LNCaP clone FGC (cell line): ENCODE measurements around the gene SYTL3.

Experiments used
- DNase-seq: peaks from one replicate; pipeline ENCODE4 v3.0.0-alpha.2; 2011; ENCODE audit warnings: low read depth
- H3K4me3 ChIP-seq: 2 replicates; pipeline ENCODE4 v1.5.1; 2011; ENCODE audit warnings: mild to moderate bottlenecking, low read depth, low read length, control low read depth
- CTCF ChIP-seq: IDR thresholded peaks from 2 replicates; pipeline ENCODE4 v1.5.1; 2012; ENCODE audit warnings: mild to moderate bottlenecking; ENCODE audit not compliant: control insufficient read depth, insufficient read depth; ENCODE audit errors: extremely low read depth

The SYTL3 gene

DNA sequence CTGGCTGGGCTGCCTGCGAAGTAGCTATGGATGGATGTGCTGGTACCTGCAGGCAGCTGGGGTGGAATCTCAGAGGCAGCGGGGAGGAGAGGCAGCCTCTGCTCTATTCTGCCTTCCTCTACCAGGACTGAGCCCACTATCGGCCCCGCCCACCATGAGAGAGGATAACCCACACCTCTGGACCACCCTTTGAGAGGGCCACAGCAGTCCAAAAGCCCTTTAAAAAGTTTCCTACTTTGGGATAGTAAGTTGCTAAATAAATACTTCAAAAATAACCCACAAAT is 133.3 kb downstream of the SYTL3 start:
- no peak for DNase-seq
- TF ChIP-seq CTCF, result no peak
- no peak overlapping the region for H3K4me3 ChIP-seq

GRCh38 chr6:158783851-158784250 is 134.0 kb downstream of the SYTL3 start:
- no peak for TF ChIP-seq CTCF
- DNase-seq, result no peak

DNA sequence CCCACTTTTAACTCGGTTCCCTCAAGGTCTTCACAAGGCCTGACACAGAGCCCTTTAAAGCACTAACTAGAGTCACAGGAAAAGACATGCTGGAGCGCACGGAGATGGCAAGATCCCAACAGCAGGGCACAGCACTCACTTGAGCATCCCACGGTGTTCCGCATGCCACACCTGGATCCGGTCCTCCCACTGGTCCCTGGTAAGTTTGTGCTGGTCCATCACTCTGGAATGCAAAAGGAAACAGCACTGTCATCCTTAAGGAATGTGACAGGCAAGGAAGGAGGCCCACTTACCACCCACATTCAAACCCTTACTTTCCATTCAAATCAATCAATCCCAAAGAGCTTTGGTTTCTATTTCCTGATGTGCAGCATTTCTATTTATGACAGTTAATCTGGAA is 134.7 kb downstream of the SYTL3 start:
- no peak overlapping the region for H3K4me3 ChIP-seq
- DNase-seq, result no peak
- no peak for TF ChIP-seq CTCF

More at GRCh38 chr6:158783851-158784250, 134.0 kb downstream of the SYTL3 start:
- no peak overlapping the region for H3K4me3 ChIP-seq

GRCh38 chr6:158785036-158785435 is 135.2 kb downstream of the SYTL3 start:
- TF ChIP-seq CTCF, result no peak
- DNase-seq, result no peak
- H3K4me3 ChIP-seq, result no peak overlapping the region

DNA sequence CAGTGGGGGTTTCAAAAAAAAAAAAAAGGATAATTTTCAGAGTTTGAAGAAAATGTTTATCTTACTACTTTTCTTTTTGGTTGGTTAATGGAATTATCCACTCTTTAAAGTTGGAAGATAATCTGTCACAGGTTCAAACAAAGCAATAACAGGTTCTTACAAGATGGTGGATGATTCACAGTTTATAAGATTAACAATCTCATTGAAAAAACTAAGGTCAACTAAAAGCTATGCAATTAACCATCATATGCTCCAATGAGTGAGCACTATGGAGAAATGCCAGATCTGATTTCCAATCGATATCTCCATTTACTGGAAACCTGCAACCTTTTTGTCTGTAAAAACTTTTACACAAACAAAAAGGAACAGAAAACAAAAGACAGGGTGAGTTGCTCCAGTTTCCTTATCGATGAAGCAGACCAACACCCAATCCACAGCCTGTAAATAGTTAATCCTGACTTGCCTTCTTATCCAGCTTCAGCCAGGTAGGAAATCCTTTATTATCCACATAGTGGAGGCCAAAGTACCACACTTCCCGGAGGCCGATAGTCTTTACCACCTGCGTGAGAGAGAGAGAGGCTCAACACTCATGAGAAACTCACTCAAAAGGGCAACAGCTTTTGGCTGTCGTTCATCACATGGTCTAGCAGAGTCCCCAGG is 136.9 kb downstream of the SYTL3 start:
- peak; percentile 75 for DNase-seq
- no peak overlapping the region for H3K4me3 ChIP-seq
- TF ChIP-seq CTCF, result no peak

DNA sequence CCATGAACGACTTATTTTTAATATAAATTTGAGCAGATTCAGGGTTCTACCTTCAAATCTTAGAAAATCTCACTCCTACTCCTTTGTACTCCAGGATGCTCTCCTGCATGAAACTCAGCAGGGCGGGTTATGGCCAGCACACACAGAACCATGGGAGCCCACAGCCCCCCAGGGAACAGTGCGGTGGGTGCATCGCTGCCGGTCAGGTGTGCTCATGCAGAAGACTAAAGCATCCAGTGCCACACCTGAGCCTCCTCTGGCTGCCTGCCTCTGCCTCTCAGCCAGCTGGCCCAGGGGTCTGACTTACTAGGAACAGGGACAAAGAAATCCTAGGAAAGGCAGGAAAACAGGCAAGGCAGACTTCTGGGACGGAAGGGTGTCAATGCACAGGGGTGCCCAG is 137.5 kb downstream of the SYTL3 start:
- DNase-seq, result no peak
- no peak overlapping the region for H3K4me3 ChIP-seq
- TF ChIP-seq CTCF, result no peak

GRCh38 chr6:158789115-158789917 is 139.5 kb downstream of the SYTL3 start:
- no peak overlapping the region for H3K4me3 ChIP-seq
- DNase-seq, result no peak
- no peak for TF ChIP-seq CTCF
